ENCODE results near the gene RBFOX1.

Gene RBFOX1

DNA sequence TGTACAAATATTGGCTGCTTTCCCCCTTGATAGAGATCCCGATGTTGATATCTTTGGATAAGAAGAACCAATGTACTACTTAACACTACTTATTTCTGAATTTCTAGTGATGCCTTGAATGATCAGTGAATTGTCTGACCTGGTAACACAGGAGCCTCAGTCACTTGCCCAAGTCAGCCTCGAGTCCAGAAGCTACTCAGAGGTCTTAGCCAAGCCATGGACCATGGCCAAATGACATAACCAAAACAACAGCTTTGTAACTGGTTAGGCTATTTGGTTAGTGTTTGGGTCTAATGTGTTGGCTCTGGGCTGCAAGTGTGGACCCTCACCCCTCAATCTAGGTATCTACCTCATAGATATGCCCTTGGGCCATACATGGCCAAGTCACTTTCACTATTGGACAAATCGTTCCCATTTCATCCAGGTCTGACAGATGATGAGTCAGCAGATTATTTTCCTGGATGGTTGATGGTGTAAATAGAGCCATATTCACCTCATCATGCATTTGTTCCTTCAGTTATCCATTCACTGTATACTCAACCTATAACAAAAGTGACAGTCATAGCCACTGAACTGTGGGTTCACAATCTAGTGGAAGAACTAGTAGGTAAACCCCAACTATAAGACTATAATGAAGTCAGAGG is 3.5 kb downstream of the RBFOX1 start:
- no peak for DNase-seq

DNA sequence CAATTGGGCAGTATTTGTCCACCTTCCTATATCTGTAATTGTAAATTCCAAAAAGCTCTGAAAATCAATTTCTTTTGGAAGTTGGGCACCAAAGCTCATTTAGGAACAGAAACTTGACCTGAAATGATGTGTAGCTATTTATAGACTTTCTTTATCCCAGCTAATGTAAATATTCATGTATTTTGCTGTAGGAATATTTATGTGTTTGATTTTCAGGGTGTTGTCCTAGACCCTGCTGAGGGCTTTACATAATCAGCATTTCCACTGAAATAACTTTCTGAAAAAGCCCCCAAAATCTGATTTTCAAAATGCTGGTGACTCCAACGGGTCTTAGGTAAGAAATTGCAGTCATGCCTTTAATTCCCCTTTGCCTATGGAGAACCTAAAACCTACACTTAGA is 4.1 kb downstream of the RBFOX1 start:
- DNase-seq: no peak

DNA sequence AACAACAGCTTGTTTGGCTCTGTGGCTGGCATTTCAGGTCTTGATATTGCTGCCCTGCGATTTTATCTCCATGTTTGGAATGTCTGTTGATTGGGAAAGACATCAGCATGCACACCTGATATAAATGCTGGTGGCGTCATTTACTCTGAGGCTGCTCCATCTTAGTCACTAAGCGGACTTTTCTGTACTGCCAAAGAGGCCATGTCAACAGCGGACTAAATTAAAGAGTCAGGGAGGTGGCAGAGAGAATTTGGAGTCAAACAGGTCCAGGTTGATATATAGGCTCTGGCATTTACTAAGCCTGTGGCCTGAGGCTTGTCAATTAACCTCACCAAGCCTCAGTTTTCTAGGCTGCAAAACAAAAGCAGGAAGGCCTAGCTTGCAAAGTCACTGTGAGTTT is 6.2 kb downstream of the RBFOX1 start:
- no peak for DNase-seq

DNA sequence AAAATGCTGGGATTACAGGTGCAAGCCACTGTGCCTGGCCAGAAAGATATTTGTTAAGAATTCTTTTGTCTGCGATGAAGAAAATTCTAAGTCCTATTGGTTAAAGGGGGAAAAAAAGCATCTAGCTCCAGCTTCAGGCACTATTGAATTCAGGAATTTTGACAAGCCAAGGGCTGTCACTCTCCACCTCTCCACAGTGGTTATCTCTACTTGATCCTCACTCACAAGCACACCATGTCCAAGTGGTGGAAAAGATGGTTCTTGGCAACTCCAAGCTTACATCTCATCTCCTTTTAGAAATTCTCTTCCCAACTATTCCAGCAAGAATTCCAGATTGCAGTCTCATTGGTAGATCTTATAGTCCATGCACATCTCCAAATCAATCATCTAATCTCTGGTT is 7.1 kb downstream of the RBFOX1 start:
- DNase-seq: no peak

DNA sequence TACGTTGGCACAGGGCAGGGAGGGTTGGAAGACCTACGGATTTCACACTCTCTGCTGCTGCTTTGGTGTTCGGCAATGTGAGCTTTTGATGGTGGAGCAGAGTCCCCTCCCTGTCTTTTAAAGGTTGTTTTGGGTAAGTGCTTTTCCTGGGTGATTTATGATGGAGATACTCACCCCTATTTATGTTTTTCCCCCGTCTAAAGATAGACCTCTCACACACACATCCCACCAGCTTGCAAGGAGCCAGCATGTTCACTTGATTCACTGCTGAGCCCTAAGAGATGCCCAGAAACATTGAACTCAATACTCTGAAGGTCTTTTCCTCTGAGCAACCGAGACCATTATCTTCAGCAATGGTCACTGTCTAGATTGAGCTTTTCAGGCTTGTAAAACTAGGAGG is 8.3 kb downstream of the RBFOX1 start:
- DNase-seq: no peak

DNA sequence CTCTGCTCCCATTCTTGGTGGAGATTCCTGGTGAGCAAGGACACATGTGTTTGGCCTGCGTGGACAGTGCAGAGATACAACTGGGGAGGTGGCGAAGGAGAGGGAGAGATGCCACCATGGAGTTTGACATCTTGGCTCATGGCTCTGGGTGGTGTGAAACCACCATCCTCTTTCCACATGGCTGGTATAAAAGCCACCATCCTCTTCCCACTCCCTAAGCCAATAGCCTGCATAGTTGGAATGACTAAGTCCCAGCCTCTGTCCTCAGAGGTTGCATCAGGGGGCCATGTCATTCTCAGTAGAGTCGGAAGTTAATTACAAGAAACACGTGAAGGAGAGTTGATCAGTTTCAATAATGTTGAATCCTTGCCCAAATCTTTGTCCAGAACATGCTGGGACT is 10.0 kb downstream of the RBFOX1 start:
- DNase-seq: no peak

DNA sequence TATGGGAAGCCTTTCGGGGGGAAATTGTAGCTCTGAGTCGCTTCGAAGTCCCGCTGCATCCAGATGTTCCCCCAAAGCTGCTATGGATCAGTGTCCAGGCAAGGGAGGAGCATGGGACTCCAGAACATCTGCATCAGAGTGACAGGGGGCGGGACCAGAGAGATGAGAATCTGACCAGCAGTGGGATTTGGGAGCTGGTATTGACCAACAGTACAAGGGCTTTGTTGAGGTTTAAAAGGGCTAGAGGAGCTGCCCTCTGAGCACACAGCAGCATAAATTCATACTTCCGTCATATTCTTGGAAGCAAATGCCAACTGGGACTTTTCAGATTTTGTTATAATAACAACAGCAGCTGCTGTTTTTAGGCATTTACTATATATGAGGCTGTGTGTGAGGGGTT is 10.6 kb downstream of the RBFOX1 start:
- no peak for DNase-seq

DNA sequence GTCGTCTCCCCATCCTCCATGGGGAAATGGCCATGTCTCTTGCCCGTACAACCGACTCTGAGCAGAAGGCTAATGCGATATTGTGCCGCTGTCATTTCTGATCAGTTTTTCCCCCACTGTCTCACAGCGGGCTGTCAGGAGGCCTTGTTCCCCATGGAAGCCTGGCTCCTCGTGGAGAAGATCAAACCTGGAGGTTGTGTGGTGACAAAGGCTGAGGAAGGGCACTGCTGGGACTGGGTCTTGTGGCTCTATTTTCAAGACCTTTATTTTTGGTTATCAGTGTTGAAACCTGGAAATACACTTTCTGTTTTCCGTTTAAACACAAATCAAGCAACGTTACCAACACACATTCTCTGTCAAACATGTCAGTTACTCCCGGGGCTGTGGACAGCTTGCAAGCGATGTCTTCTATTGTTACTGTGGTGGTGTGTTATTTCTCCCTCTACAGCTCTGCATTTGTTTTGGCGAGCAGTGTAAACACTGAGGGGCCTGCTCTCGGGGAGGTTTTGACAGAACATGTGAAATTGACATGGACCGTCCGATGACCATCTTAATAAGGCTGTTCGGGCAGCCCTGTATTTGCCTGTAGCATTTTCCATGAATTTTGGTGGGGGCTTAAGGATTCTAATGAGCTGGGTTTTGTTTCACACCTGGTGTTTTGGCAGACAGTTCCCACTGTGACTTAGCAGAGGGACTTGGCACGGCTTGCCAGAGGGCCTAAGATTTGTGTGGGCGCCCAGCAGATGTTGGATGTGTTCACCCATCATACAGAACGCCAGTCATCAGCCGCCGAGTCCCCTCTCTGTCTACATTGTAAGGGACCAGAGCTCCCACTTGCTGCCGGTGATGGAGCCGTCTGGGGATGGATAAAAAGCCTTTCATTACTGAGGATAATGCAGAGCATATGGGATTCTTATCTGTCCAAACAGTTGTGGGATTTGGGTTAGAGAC is 12.5 kb downstream of the RBFOX1 start:
- DNase-seq: no peak

DNA sequence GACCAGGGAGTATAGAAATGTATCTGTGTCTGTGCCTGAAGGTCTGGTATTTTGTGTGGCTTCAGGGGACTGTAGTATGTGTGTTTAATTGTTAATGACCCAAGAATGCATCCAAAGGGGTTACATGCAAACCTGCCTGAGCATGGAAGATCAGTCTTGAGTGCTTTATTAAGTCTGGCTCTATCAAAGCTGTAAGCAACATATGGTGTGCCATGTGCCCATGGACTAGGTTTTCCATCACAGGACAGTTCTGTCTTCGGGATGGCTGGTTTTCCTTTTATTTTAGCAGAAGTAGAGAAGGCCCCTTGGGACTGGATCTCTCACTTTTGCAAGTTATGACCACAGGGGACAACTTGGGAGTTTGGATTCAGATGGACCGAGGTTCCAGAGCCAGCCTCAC is 18.2 kb downstream of the RBFOX1 start:
- no peak for DNase-seq

DNA sequence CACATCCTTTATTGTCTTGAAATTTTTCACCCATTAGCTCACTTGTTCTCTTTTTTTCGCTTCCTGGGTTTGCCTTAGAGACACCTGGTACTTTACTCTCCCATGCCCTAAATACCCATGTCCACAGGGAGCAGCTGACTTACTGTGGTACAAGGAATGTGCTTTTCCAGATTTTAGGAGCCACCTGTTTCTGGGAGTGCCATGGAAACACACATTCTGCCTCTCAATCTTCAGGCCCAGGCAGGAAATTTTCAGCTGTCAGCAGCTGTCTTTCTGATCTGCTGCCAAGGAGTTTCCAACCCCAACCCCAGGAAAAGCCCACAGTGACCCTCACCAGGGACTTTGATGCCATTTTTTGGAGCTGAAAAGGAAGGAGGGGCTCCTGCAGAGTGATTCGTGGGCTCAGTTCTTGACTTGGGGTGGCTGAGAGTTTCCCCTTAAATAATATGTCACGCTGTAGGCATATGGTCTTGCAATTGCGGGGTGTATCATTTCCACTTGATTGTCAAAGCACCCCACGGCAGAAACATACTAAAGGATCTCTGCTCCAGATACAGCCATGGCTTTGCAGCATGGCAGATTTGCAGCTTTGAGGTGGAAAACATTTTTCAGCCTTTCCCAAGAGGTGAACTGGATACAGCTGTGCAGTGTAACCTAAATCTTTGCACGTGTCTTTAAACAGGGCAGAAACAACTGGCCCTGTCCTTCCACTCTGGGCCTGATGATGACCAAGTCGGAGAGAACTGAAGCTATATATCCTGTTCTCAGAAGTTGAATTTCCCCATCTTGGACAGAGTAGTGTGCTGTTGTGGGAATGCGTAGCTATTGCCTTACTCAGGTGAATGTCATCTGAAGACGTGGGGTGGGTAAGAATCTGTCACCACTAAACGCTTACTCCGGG is 19.2 kb downstream of the RBFOX1 start:
- no peak for DNase-seq

DNA sequence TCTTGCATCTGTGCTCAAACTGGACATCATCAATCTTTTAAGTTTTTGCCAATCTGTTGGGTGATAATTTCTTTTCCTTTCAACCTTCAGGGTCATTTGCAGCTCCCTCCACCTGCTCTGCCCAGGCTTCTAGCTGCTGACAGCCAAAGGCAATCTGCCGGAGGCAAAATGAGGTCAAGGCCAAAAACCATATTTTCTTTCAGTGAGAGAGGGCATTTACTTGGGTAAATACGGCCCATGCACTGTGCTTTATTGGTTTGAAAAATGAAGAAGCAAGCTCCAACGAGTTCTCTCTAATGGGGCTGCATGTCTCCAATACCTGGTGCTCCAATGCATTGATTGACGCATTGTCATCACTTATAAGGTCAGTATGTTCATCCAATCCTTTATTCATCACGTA is 23.1 kb downstream of the RBFOX1 start:
- no peak for DNase-seq

DNA sequence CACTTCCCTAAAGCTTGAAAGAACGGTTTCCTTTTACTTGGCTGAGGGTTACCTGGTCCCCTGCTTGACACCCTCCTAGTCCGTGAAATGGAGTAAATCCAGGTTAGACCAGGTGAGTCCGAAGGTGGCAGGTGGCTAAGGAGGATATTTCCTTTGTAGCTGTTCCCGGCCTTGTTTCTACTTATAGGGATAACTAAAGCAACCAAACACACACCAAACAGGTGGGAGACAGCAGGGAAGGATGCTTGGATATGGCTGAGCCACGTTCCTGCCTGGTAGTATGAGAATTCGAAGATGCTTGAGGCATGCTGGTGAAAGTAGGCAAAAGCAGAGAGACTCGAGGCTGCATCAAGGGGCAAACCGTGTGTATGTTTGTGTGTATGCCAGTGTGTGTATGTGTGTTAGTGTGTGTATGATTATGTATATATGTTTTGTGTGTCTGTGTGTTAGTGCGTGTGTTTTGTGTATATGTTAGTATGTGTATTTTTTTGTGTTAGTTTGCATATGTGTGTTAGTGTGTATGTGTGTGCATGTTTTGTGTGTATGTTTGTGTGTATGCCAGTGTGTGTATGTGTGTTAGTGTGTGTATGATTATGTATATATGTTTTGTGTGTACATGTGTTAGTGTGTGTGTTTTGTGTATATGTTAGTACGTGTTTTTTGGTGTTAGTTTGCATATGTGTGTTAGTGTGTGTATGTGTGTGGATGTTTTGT is 28.9 kb downstream of the RBFOX1 start:
- DNase-seq: no peak

DNA sequence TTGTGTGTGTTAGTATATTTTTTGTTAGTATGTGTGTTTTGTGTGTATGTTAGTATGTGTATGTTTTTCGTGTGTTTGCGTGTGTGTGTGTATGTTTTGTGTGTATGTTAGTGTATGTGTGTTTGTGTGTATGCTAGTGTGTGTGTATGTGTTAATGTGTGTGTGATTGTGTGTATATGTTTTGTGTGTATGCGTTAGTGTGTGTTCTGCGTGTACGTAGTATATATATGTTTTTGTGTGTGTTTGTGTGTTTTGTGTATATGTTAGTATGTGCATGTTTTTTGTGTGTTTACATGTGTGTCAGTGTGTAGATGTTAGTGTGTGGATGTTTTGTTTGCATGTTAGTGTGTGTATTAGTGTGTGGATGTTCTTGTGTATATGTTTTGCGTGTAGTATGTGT is 29.6 kb downstream of the RBFOX1 start:
- no peak for DNase-seq

DNA sequence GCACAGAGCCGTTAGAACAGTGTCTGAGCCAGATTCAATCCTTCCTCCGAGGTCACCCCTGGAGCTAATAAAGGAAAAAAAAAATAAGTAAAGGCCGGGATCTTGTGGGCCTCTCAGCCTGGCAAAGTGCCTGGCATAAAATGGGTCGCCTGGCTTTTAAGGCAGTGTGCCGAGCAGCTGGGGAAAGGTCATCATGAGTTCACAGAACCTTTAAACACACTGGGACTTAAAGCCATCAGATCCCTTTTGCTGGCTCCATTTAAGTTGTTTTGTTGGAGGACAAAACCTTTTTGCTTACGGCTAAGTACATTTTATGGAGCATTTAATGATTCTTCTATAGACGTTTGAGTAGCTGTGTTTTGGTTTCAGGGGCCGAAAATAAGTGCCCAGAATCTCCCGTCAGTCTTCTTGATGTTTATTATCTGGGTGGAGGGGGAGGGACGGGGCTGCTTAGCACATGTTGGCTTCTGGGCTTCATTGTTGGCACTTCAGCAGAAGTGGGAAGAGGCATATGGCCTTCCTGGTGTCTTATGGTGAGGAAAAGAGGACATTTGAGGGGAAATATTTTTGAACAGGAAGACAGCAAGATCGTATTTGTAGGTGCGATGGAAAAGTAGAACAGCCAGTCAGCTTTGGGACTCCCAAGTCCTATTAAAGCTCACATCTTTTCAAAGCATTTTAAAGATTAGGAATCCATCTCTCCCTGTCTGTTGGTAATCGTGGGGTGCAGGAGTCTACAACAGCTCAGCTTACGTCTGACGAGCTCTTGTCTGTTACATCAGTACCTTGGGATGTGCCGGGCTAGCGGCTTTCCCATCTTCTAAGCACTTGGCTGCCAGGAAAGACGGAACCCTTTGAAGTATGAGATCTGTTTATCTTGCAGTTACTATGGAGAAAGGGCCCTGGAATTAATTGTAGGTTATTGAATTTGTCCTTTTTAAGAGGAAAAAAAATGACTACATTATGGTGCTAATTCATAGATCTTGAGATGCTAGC is 31.1 kb downstream of the RBFOX1 start:
- no peak for DNase-seq

DNA sequence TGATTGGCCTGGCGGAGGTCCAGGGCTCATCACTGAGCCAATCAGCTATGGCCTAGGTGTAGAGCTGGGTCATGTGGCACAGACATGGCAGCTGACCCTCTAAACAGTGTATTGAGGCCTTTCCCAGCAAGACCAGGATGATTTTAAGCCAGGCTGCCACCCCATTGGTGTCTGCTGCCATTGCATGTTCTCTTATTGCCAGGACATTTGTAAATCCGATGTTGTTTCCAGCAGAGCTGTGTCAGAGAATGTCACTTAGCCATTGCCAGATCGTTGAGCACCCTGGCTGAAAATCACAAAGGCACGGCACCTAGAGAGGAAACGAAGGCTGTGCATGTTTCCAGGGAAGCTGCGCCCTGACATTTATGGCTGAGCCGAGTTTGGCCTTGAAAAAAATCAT is 33.4 kb downstream of the RBFOX1 start:
- DNase-seq: no peak

DNA sequence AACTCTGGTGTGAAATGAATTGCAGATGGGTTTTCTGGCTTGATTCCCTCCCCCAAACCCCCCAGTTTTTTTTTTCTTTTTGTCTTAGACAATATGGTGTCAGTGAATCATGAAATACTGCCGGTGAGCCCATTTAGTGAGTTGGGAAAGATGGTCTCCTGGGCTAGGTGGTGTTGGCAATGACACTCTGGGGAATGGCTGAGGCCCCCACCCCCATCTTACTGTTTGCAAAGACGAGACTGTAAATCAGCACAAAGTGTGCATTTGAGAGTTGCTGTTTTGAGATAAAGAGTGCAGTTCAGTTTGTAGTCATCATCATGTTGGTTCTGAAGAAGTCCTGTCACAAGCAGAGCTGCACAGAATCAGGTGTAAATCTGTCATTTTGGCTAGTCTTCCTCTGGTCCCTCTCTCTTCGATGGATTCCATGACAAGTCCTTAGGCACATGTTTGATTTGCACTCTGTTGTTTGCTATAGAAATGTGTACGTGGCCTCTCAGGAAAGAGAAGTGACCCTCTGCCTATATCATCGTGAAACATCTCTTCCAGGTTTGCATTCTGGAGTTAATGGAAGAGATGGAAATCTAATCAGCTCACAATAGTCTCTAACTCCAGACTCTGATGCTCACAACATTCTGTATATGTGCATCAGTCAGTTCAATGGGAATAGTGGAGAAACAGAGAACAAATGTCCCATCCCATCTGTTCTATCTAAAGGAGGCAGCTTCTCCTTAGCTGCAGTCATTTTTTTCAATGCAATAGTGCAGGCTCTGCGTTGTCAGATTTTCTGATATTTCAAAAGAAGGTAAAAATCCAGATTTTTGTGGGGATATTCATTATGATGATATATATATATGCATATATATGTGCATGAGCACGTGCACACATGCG is 34.6 kb downstream of the RBFOX1 start:
- no peak for DNase-seq

DNA sequence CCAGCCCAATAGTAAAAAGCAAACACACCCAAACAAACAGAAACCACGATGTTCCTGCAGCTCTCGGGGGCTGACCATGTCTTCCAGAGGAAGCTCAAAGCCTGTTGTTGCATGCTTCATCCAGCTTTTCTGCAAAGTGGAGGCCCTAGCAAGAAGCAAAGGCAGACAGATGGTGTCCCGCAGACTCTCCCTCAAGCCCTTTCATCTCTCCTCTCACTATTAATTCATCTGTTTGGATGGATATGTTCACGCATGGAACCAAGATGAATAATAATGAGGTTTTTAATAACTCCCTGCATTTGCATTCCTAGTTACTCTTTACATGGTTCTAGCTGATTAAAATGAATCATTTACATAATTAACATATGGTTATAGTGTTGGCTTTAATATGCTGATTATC is 36.6 kb downstream of the RBFOX1 start:
- no peak for DNase-seq

DNA sequence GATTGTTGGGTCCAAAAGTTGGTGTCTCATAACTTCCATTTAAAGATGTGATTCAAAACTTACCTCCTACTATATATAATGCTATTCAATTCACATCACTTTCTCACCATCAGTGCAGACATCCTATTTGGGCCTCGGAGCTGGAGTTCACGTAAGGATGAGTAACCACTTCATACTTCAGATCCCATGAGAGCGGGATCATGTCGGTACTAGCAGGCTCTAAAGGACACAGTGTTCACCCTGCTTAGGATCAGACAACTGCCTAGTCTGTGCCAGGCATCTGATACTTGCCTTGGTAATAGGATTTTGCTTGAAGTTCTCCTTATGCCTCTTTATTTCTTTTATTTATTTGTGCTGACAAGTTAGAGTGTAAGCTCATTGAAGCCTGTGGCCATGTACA is 39.5 kb downstream of the RBFOX1 start:
- no peak for DNase-seq

DNA sequence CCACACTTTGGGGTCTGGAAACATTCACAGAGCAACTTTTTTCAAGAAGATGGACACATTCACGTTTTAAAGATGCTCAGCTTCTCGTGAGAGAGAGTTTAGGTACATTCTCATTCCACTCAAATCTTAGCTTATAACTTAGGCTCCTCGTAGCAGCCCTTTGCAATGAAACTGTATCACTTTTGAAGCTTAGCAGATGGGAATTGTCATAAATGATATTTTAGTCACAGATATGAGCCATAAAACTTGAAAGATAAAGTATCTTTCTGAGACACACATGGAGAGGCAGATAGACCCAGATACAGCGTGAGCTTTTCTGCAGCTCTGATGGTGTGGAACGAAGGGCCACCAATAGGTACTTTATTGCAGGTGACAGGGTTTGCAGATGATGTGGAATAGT is 41.1 kb downstream of the RBFOX1 start:
- no peak for DNase-seq

DNA sequence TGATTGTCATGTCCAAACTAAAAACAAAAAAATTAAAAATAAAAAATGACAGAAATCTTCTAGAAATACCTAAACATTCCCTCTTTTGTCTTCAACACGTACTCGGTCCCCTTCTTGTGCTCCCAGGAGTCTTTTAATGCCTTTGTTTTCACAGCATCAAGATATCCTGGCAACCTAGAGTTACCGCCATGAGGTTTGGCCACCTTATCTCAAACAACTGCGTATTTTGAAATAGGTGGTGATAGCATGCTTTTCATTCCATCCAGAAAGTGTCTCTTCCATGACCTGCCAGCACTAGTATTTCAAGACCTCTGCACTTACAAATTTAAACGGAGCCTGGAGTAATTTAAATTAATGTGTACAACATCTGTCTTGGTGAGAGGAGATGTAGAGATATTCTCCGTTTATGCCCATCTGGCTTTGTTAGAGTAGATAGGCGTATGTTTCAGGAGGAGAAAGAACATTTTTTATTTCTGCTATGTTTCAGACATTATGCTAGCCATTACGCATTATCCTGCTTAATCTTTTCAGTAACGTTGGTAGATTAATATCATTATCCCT is 42.0 kb downstream of the RBFOX1 start:
- DNase-seq: no peak

Measured in activated CD8-positive, alpha-beta memory T cell treated with anti-CD3 and anti-CD28 coated beads, Interleukin-2, amount 50 U/mL, for 48 hours (primary cell).